Fibroblast of lung (primary cell): ENCODE data around the gene AMZ2.

ENCODE experiments used
- CTCF ChIP-seq, 2 donors: IDR thresholded peaks in 1 of 2; conservative IDR thresholded peaks in 1 of 2; 1 replicate in 1 of 2; 2 replicates in 1 of 2; pipeline ENCODE4 v1.5.1; 2011 to 2012; ENCODE audit warnings: low read length in 2 of 2, control low read depth in 1 of 2, inconsistent platforms in 1 of 2, low read depth in 1 of 2, mild to moderate bottlenecking in 1 of 2
- EZH2 ChIP-seq: IDR thresholded peaks from 2 replicates; pipeline ENCODE4 v1.5.1; 2012; ENCODE audit warnings: low read length, control low read depth, mild to moderate bottlenecking; ENCODE audit errors: missing control alignments

GRCh38 chr17:68204736-68205135 is 43.1 kb upstream of the AMZ2 start:
- TF ChIP-seq CTCF (conservative IDR thresholded peaks at IDR 0.05 in 1 of 2, IDR thresholded peaks at IDR 0.05 in 1 of 2; ENCODE audit: low read depth in 1 of 2, low read length in 2 of 2) (no peak), EZH2 (no peak)
